HG02981 (cell line): ENCODE data around the gene MFN2.
"Not testable (repeated sequence)": the region's sequence is repeated elsewhere in the genome, so short reads cannot be mapped to it uniquely, and the experiment has no call there.

Experiments used
- ATAC-seq: cut with Tn5 transposase; IDR thresholded peaks from one replicate; pipeline ENCODE4 v1.9.1; 2021; ENCODE audit warnings: mild to moderate bottlenecking, moderate library complexity; ENCODE audit not compliant: unreplicated experiment

MFN2 gene

GRCh38 chr1:12015499-12015898 lies 35.3 kb downstream of the MFN2 start:
- no peak for ATAC-seq

- ATAC-seq: no peak
Observed at GRCh38 chr1:12016182-12016581, 35.9 kb downstream of the MFN2 start.

GRCh38 chr1:12019858-12020509 lies 39.7 kb downstream of the MFN2 start:
- no peak for ATAC-seq

GRCh38 chr1:12021616-12022015 lies 41.4 kb downstream of the MFN2 start:
- no peak for ATAC-seq

- ATAC-seq: no peak
Observed at GRCh38 chr1:12022036-12022435, 41.8 kb downstream of the MFN2 start.

- ATAC-seq: no peak
Observed at GRCh38 chr1:12026586-12026985, 46.3 kb downstream of the MFN2 start.

GRCh38 chr1:12028248-12028647 lies 48.0 kb downstream of the MFN2 start:
- no peak for ATAC-seq

- no peak for ATAC-seq
Observed at GRCh38 chr1:12028957-12029511, 48.8 kb downstream of the MFN2 start.

GRCh38 chr1:12029720-12030339 lies 49.6 kb downstream of the MFN2 start:
- ATAC-seq: no peak

GRCh38 chr1:12031039-12031980 lies 51.1 kb downstream of the MFN2 start:
- no peak for ATAC-seq

- ATAC-seq: no peak
Observed at GRCh38 chr1:12032161-12032621, 51.9 kb downstream of the MFN2 start.

- ATAC-seq: not testable (repeated sequence)
Observed at GRCh38 chr1:12033441-12033840, 53.2 kb downstream of the MFN2 start.

GRCh38 chr1:12034381-12034801 lies 54.1 kb downstream of the MFN2 start:
- ATAC-seq: no peak

GRCh38 chr1:12035312-12035711 lies 55.1 kb downstream of the MFN2 start:
- ATAC-seq: no peak

GRCh38 chr1:12037486-12038355 lies 57.5 kb downstream of the MFN2 start:
- no peak for ATAC-seq

GRCh38 chr1:12038356-12039163 lies 58.3 kb downstream of the MFN2 start:
- ATAC-seq: no peak

GRCh38 chr1:12039164-12039525 lies 58.9 kb downstream of the MFN2 start:
- ATAC-seq: no peak

- peak; percentile 33 for ATAC-seq
Observed at GRCh38 chr1:12039824-12040456, 59.7 kb downstream of the MFN2 start.

- peak; percentile 71 for ATAC-seq
Observed at GRCh38 chr1:12040457-12041051, 60.3 kb downstream of the MFN2 start.
